Left lung (tissue), 10 donors: ENCODE measurements around the gene ALK. TPM values are rescaled to one million over a fixed set of nuclear protein-coding genes. Genes with fewer than 3 reads are reported as not detected.

ENCODE experiments used
- ATAC-seq: fragments of 200-7000 bp; cut with Tn5 transposase; one replicate; pipeline ENCODE4 v1.9.1; 2020; ENCODE audit warnings: moderate library complexity
- DNase-seq, 4 donors: peaks; one replicate each; pipeline ENCODE4 v3.0.0-alpha.2; 2013 to 2020
- H3K27ac ChIP-seq, 2 donors: fragments of 200-600 bp; sonication (generic) in 1 of 2; one replicate each; pipeline versions ENCODE4 v1.5.0 to v1.8.0; 2020 to 2021
- H3K27me3 ChIP-seq, 2 donors: fragments of 200-600 bp; sonication (generic) in 1 of 2; one replicate each; pipeline versions ENCODE4 v1.5.0 to v1.8.0; 2020 to 2021
- H3K36me3 ChIP-seq, 2 donors: fragments of 200-600 bp; sonication (generic) in 1 of 2; one replicate each; pipeline versions ENCODE4 v1.5.0 to v1.8.0; 2020 to 2021
- H3K4me1 ChIP-seq, 2 donors: fragments of 200-600 bp; one replicate each; pipeline ENCODE4 v1.8.0; 2021
- H3K4me3 ChIP-seq, 2 donors: fragments of 200-600 bp; sonication (generic) in 1 of 2; one replicate each; pipeline versions ENCODE4 v1.5.0 to v1.8.0; 2020 to 2021; ENCODE audit warnings: mild to moderate bottlenecking in 1 of 2
- H3K9me3 ChIP-seq, 2 donors: fragments of 200-600 bp; sonication (generic) in 1 of 2; one replicate each; pipeline versions ENCODE4 v1.5.0 to v1.8.0; 2020 to 2021
- intact Hi-C, 2 donors: fragments of 100-400 bp; cut with DNase I; formaldehyde crosslinking; loops; one replicate each; pipeline versions ENCODE4 v1.11.2 to v1.14.2; 2022
- polyA plus RNA-seq, 6 donors: library from polyadenylated mRNA; unstranded; fragments of 120-200 nt; gene quantifications; one replicate each; pipeline ENCODE4 v1.2.1, GENCODE V29; 2013; ENCODE audit not compliant: insufficient read length in 6 of 6
- total RNA-seq, 2 donors: library from RNA; stranded (reverse); fragmentation: NEBNext Ultra II Directional; extraction: Animal tissue kit (Norgen Biotek cat#: 25700); gene quantifications; one replicate each; pipeline ENCODE4 v1.2.1, GENCODE V29; 2021
- TF ChIP-seq, protein P1 (sequence below), 2 donors: fragments of 200-600 bp; sonication (generic) in 1 of 2; IDR thresholded peaks; one replicate each; pipeline versions ENCODE4 v1.5.0 to v1.8.0; 2021; ENCODE audit warnings: antibody characterized with exemption in 2 of 2
- donor health status: DM: no; HTN: yes; CAD: no.
- donor health status: DM: no; HTN: no; CAD: no.

ALK gene
- total and polyA plus RNA-seq, 8 donors = 0.06 to 0.70 (median 0.12) TPM; not detected in 2

DNA sequence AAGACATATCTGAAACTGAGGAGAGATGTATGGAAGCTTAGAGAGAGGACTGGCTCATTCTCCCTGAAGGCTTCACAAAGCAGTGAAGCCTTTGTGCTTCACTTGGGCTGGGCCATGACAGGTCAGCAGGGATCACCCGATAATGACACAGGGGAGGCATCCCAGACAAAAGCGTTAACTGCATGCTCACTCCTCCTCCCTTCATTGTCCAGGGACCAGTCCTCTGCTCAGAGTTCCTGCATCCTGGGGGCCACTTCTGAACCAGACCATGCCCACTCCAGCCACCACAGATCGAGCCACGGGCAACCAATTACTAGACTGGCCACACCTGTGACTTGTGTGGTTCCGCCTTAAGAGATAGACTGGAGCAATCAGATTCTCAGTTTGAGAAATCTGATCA is 570.1 kb downstream of the ALK start:
- ATAC-seq = no peak
- TF ChIP-seq, protein P1, sequence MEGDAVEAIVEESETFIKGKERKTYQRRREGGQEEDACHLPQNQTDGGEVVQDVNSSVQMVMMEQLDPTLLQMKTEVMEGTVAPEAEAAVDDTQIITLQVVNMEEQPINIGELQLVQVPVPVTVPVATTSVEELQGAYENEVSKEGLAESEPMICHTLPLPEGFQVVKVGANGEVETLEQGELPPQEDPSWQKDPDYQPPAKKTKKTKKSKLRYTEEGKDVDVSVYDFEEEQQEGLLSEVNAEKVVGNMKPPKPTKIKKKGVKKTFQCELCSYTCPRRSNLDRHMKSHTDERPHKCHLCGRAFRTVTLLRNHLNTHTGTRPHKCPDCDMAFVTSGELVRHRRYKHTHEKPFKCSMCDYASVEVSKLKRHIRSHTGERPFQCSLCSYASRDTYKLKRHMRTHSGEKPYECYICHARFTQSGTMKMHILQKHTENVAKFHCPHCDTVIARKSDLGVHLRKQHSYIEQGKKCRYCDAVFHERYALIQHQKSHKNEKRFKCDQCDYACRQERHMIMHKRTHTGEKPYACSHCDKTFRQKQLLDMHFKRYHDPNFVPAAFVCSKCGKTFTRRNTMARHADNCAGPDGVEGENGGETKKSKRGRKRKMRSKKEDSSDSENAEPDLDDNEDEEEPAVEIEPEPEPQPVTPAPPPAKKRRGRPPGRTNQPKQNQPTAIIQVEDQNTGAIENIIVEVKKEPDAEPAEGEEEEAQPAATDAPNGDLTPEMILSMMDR (IDR thresholded peaks at IDR 0.05) = no peak
- intact Hi-C loops = no loop called here

DNA sequence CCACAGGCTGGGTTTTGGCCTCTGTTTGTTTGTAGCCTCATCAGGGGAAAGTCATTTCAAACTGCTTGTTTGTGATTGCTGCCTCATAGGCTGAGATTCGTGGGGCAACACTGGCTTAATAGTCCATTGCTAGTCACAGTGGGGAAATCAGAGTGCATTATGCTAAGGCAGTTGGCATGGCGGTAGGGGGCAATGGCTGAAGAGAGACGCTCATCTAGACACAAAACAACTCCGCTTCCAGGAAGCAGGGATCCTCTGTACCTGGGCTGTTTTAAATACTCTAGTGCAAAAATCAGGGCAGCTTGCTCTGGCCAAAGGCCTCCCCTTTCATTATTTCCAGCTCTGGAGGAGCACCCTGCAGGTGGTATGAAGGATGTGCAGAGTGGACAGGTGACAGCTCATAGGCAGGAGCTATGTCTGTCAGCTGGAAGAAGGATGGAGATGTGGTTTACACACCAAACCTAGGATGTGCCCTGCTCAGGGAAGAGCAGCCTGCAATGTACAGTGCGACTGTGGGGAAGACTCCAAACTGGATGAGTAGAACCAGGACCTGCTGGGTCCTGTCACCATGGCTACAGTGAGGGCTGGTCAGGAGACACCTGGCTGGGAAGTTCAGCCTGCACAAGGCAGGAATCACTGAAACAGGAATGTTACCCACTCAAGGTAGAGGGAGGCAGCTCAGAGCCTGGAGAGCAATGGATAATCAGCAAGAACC is 571.9 kb downstream of the ALK start:
- TF ChIP-seq, protein P1 (IDR thresholded peaks at IDR 0.05) = no peak
- no peak overlapping the region for H3K27ac ChIP-seq
- no peaks in the 10 kb centered on the region for H3K9me3 ChIP-seq
- DNase-seq (no peak), ATAC-seq (no peak)
- intact Hi-C loops = no loop called here
- H3K27me3 ChIP-seq = peaks cover 0 to 7% of the 10 kb centered on the region in 2 donors
- H3K36me3 ChIP-seq = no peaks in the 10 kb centered on the region
- H3K4me1 ChIP-seq = no peaks in the 10 kb centered on the region
- H3K4me3 ChIP-seq = no peak overlapping the region

More for the DNA sequence above, 570.1 kb downstream of the ALK start:
- H3K27me3 ChIP-seq = peaks cover 0 to 7% of the 10 kb centered on the region in 2 donors
- no peaks in the 10 kb centered on the region for H3K36me3 ChIP-seq
- no peaks in the 10 kb centered on the region for H3K4me1 ChIP-seq
- H3K9me3 ChIP-seq = no peaks in the 10 kb centered on the region
- no peak overlapping the region for H3K4me3 ChIP-seq
- no peak for DNase-seq
- H3K27ac ChIP-seq = no peak overlapping the region

DNA sequence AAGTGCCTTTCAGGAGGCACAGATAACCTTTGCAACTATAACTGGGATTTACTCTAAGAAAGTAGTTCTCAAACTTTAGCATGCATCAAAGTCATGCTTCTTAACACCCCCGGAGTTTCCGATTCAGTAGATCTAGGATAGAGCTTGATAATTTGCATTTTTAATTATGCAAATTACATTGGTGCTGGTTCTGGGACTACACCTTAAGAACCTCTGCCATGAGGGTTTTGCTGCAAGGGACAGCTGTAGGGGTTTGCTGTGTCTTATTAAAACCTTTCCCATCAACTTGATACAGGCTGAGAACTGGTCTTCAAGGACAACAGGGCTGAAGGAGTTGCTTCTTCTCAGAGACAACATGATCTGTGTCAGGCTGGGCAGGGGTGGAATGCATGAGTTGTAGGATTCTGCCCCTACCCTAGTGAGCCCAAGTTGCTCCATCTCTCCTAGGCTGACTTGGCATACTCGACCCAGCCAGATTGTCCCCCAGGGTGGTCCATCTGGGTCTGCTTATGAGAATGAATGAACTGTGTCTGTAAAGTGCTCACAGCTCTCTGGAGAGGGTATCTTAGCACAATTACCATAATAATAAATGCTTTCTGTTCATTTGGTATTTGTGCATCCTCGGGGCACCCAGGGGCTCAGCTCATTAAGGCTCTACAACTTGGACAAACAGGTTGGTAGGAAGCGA is 573.5 kb downstream of the ALK start:
- H3K36me3 ChIP-seq = no peaks in the 10 kb centered on the region
- no peak for ATAC-seq
- H3K9me3 ChIP-seq = no peaks in the 10 kb centered on the region
- DNase-seq = no peak
- peaks cover 0 to 7% of the 10 kb centered on the region in 2 donors for H3K27me3 ChIP-seq
- H3K4me3 ChIP-seq = no peak overlapping the region
- TF ChIP-seq, protein P1 (IDR thresholded peaks at IDR 0.05) = no peak
- intact Hi-C loops = no loop called here
- H3K27ac ChIP-seq = no peak overlapping the region
- no peaks in the 10 kb centered on the region for H3K4me1 ChIP-seq

DNA sequence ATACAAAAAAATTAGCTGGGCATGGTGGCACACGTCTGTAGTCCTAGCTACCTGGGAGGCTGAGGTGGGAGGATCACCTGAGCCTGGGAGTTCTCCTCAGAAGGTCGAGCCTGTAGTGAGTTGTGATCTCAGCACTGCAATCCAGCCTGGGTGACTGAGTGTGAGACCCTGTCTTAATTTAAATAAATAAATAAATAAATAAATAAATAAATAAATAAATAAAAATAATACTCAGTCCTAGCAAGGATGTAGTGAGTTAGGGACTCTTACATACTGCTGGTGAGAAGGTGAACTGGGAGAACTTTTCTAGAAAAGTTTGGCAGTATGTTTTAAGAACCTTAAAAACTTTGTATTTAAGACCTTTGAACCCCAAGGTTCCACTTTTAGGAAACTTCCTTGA is 576.1 kb downstream of the ALK start:
- Histone ChIP-seq H3K36me3 (no peaks in the 10 kb centered on the region), H3K4me3 (no peak overlapping the region), H3K27me3 (no peaks in the 10 kb centered on the region), H3K9me3 (no peaks in the 10 kb centered on the region), H3K27ac (no peak overlapping the region), H3K4me1 (no peaks in the 10 kb centered on the region)
- intact Hi-C loops = no loop called here
- DNase-seq (no peak), ATAC-seq (no peak)
- TF ChIP-seq, protein P1 (IDR thresholded peaks at IDR 0.05) = no peak

DNA sequence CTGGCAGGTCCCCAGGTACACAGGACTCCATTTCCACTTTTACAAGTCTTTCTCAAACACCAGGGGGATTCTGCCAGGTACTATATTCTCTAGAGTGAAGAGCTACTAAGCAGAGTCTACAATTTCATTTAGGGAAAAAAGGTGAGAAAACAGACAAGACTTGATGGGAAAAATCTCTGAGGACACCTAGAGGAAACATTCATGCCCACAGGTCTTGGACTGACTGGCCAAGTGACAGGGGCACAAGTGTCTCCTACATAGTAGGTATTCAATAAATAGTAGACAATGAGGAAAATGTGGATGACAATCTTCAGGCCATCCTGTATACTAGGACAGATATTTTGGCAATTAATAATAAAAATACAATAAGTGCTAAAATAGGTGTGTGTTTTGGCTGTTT is 577.6 kb downstream of the ALK start:
- no peak overlapping the region for H3K27ac ChIP-seq
- intact Hi-C loops = no loop called here
- no peak overlapping the region for H3K4me3 ChIP-seq
- TF ChIP-seq, protein P1 (IDR thresholded peaks at IDR 0.05) = no peak
- no peaks in the 10 kb centered on the region for H3K9me3 ChIP-seq
- no peaks in the 10 kb centered on the region for H3K36me3 ChIP-seq
- ATAC-seq (no peak), DNase-seq (no peak)
- no peaks in the 10 kb centered on the region for H3K27me3 ChIP-seq
- no peaks in the 10 kb centered on the region for H3K4me1 ChIP-seq
